Activated CD8-positive, alpha-beta memory T cell treated with anti-CD3 and anti-CD28 coated beads, Interleukin-2, amount 50 U/mL, for 48 hours (primary cell): Measurements from ENCODE around the gene TEDC1.

Source experiments
- DNase-seq: peaks from one replicate; pipeline ENCODE4 v3.0.0-alpha.2; 2020

TEDC1 gene

DNA sequence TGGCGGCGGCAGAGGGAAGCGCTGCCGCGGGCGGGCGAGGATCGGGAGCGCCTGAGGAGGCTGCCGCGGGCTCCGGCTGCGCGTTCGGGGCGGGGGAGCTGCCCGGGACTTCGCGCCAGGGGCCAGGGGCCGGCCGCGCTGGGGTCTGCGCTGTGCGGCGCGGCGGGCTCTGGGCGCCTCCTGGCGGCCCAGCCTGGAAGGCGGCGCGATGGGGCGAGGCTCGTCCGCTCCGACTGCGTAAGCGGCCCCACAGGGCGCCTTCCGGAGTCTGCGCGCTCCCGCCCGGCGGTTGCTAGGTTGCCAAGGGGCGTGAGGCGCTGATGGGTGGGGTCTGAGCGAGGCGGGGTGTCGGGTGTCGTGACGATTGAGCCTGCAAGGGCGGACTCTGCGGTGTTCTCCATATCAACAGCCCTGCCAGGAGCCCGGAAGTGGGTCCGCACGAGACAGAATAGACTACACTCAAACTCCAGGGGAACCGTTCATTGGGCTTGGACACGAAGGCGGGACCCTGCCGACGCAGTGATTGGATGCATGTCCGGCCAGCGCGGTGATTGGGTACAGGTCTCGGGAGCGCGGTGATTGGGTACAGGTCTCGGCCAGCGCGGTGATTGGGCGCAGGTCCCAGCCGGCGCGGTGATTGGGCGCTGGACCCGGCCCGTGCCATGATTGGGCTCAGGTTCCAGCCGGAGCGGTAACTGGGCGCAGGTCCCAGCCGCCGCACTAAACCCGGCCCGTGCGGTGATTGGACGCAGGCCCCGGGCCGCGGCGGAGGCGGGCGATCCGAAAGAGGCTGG lies at the start of gene TEDC1:
Gene TEDC1 (plus strand): TSS at position 675 of the 794 bp plus-strand sequence. CDS start 130 bp downstream, outside the sequence.
- peak; percentile 99 for DNase-seq

- DNase-seq = no peak
Observed at GRCh38 chr14:105442125-105442524, 48.9 kb upstream of the TEDC1 start.

DNA sequence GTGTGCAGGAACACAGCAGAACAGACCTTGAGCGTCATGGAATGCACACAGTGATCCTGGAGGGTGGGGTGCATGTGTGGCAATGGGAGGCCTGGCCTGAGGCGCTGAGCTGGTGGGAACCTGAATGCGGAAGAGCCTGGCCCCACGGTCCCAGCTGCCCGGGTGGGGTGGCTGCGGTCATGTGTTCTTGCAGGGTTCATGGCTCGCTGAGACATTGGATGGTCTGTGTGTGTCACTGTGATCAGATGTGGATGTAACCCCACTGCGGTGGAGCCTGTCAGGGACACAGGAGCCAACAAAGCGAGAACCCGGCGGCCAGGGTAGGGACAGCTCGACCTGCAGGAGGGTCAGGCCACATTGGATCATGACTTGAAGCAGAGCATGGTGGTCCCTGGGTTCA lies 48.2 kb upstream of the TEDC1 start:
- DNase-seq = no peak

DNA sequence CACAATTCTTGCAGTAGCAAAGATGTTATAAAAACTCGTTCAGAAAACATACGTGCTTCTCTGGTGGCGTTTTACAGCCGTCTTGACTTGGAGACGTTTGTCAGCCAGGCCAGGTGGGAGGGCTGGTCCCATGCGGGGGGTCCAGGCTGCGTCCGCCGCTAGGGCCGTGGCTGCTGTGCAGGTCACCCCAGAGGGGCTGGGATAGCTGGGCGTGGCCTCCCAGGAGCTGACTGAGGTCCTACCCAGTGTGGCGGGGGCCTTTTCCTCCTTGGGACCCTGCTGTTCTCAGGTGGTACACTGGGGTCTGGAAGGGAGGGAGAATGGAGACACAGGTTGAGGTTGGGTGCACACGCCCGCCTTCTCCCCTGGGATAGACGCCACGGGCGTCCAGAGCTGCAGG lies 46.2 kb upstream of the TEDC1 start:
- no peak for DNase-seq

DNA sequence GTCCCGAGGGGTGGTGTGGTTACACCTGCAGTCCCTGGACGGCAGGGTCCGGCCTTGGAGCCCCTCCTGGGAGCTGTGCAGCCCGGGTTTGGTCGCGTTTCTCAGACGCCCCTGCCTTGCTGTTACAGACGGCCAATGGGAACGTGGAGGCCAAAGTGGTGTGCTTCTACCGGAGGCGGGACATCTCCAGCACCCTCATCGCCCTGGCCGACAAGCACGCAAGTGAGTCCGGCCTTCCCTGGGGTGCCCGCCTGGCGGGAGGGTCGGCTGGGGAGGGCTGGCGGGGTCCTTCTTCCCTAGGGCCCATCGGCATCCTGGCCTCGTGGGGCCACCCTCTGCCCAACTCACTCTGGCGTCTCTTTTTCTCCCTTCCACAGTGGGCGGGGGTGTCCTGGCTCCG lies 45.8 kb upstream of the TEDC1 start:
- DNase-seq = no peak

GRCh38 chr14:105445901-105446845 lies 44.9 kb upstream of the TEDC1 start:
- no peak for DNase-seq

DNA sequence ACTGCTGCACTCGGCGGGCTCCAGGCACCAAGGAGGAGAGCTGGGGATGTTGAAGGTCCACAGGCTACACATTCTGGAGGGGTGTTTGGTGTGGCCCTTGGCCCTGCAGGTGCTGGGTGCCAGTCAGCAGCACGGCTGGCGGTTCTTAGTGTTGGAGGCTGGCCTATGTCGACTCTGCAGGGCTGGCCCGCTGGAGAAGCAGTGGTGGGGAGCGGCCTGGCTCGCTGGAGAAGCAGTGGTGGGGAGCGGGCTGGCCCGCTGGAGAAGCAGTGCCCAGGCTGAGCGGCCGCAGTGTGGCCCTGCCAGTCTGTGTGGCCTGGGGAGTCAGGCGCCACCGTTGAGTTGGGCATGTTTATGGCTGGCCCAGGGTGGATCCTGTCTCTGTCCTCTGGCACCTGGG lies 44.1 kb upstream of the TEDC1 start:
- DNase-seq = no peak

DNA sequence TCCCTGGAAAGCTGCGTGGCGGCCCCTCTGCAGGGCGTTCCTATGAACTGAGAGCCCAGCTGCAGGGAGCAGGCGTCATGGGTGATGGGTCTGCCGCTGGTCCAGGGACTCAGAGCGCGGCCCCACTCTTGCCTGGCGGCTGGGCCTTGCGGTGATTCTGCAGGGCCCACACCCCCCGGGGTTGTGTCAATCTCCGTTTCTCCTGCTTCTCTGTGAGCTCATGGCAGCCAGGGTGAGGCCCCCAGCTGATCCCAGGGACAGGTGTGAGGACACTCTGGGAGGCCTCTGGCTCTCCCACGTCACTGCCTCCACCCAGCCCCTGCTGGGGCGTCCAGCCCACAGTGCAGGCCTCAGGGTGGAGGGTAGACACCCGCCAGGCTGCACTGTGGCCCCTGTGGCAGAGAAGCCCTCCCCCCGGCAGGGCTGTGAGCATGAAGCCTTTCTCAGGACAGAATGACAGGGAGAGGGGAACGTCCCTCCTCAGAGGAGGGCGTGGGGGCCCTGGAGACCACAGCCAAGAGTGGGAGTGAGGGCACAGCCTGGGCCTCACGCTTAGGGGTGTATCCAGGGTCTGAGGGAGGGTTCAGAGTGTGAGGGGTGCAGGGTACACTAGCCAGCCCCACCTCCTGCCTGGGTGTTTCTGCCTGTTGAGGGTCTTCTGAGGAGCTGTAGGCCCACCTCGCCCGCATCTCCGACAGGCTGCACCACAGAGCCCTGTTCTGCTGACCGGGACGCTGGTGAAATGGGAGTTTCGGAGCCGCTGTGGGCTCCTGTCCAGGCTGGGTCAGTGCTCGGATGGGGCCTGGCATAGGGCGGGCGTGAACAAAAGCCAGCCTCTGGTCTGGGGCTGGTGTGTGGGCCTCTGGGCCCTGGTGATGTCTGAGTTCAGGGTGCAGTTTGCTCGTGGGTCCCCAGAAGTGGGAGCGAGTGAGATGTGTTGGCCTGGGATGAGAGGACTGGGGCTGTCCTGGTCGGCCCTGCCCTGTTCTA lies 43.1 kb upstream of the TEDC1 start:
- DNase-seq = no peak

GRCh38 chr14:105448706-105449111 lies 42.3 kb upstream of the TEDC1 start:
- DNase-seq = peak; percentile 81

DNA sequence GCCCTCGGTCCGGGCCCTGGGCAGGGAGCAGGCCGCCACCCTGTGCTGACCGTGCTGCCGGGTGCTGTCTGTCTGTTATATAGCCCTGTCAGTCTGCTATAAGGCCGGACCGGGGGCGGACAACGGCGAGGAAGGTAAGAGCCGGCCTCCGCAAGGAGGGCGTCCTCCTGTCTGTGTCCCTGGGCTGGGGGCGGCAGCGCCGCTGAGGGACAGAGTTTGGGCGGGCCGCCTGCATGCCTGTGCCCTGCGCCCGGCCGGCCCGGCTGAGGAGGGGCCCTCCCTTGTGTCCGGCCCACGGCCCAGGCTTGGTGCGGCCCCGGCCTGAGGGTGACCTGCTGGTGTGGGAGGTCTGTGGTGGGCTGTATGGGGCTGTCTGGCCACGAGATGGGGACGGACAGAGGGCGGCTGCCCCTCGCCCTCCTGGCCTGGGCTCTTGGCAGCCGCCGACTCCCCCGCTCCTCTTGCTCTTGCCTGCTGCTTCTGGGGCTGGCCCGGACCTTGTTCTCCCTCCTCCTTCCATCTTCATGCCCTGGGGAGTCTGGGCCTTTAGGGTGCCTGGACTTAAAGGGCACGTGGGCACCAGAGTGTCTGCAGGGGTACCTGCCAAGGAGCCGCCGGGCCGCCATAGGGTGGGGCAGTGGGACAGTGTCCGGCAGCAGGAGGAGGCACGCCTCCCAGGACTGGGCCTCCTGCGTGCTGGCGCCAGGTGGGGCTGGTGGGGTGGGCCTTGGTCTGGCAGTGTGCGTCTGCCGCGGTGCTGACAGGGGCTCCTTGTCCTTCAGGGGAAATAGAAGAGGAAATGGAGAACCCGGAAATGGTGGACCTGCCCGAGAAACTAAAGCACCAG lies 41.5 kb upstream of the TEDC1 start:
- DNase-seq = no peak

- DNase-seq = no peak
Observed at GRCh38 chr14:105450123-105450505, 40.9 kb upstream of the TEDC1 start.

- no peak for DNase-seq
Observed at GRCh38 chr14:105450864-105451720, 40.0 kb upstream of the TEDC1 start.

- no peak for DNase-seq
Observed at GRCh38 chr14:105452963-105453362, 38.1 kb upstream of the TEDC1 start.

DNA sequence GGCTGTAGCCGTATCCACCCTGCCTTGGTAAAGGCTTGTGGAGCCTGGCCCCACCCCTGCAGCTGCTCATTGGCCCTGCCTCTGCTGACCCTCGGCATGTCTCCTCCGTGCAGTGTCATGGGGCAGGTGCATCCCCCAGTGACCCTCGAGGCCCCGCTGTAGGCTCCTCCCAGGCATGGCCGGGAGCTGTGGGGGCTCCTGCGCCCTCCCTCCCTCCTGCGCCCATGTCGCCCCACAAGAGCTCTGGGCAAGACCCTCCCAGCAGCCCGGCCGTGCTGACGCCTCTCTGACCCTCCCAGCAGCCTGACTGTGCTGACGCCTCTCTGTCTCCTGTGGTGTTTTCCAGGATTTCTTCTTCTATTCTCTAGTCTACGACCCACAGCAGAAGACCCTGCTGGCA lies 37.2 kb upstream of the TEDC1 start:
- DNase-seq = no peak

GRCh38 chr14:105455086-105455640 lies 35.9 kb upstream of the TEDC1 start:
- DNase-seq = no peak

- DNase-seq = no peak
Observed at GRCh38 chr14:105455766-105456660, 35.0 kb upstream of the TEDC1 start.

DNA sequence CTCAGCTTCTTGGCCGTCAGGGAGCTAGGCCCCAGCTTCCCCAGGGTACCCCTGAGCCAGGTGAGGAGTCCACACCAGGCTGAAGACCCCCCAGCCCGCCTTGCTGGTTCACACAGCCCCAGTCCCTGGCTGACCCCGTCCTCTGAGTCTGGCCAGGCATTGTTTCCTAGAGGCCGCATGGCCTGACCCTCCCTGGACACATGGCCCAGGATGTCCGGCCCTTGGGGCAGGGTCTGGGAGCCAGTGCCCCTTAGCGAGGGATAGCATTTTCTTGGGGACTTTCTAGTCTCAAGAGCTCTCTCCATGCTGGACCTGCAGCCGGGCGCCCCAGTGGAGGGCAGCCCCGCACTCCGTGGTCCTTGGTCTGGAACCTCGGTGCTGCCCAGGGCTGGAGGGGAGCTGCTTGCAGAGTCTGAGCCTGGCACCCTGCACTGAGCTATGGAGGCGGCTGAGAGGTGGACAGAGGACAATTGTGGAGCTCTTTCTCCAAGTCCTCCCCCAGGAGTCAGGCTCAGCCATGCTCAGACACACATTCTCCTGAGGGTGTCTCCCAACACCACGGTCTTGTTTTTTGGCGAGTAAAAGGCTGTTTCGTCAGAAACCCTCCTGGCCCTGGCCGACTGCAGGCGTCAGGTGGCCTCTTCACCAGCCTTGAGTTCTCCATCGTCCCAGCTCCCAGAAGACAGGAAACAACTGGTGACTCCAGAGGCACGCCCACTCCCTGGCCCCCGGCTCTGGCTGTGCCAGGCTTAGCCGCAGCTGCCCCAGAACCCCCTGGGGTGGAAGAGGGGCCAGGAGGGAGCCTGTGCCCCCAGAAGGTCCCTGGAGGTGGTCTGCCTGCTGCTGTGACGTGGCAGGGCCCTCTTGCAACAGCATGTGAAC lies 34.1 kb upstream of the TEDC1 start:
- no peak for DNase-seq

DNA sequence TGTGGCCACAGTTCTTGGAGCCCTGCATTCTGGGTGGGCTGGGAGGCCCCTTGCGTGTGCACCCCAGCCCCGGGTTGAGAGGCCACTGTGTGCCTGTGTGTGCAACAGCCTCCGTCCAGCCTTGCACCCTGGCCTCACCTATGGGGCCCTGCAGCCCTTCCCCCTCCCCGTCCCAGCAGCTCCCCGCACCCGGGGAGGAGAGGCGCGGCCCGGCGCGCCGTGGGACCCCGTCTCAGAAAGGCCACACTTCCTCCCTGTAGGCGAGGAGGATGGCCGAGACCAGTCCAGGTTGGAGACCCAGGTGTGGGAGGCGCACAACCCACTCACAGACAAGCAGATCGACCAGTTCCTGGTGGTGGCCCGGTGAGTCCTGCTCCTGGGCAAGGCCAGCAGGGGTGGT lies 33.0 kb upstream of the TEDC1 start:
- no peak for DNase-seq
